NCI-H2171 treated with DMSO at 0.1 percent for 48 hours (cell line): ENCODE results near the gene IGFLR1.
"Not testable (repeated sequence)": the region's sequence is repeated elsewhere in the genome, so short reads cannot be mapped to it uniquely, and the experiment has no call there.

Experiments
- DNase-seq: peaks from one replicate; lab custom pipeline; 2025; lab: John Stamatoyannopoulos, UW

Gene IGFLR1

GRCh38 chr19:35704218-35704617 lies 38.0 kb downstream of the IGFLR1 start, which contains the start of gene ZBTB32:
TSS of gene ZBTB32 (plus strand) at chr19:35704558. CDS start at chr19:35714627, 10,069 bp downstream.
- DNase-seq, result no peak

GRCh38 chr19:35703343-35703742 lies 38.9 kb downstream of the IGFLR1 start:
- peak; percentile 17 for DNase-seq

GRCh38 chr19:35702223-35703012 lies 39.8 kb downstream of the IGFLR1 start:
- peak; percentile 99 for DNase-seq

GRCh38 chr19:35696835-35697234 lies 45.4 kb downstream of the IGFLR1 start:
- no peak for DNase-seq

- DNase-seq, result no peak
Observed at GRCh38 chr19:35695895-35696422, 46.3 kb downstream of the IGFLR1 start.

- DNase-seq, result peak; percentile 87
Observed at GRCh38 chr19:35693835-35694599, 48.2 kb downstream of the IGFLR1 start.

- no peak for DNase-seq
Observed at GRCh38 chr19:35693422-35693821, 48.8 kb downstream of the IGFLR1 start.

GRCh38 chr19:35692010-35692409 lies 50.2 kb downstream of the IGFLR1 start:
- DNase-seq, result no peak

GRCh38 chr19:35691106-35691505 lies 51.1 kb downstream of the IGFLR1 start:
- DNase-seq, result not testable (repeated sequence)

GRCh38 chr19:35689836-35690235 lies 52.4 kb downstream of the IGFLR1 start:
- no peak for DNase-seq
